H9 (cell line): ENCODE data around the gene DPYSL5. TPM values are rescaled to one million over a fixed set of nuclear protein-coding genes. Genes with fewer than 3 reads are reported as not detected.

Source experiments
- DNase-seq: peaks from one replicate; pipeline ENCODE4 v3.0.0-alpha.2; 2017
- H2AFZ ChIP-seq: one replicate; pipeline ENCODE4 v1.6.1; 2013; ENCODE audit warnings: mild to moderate bottlenecking, low read length, control low read depth, moderate library complexity
- H2AK5ac ChIP-seq: 2 replicates; pipeline ENCODE4 v1.6.1; 2013; ENCODE audit warnings: low read length, control low read depth, mixed read lengths; ENCODE audit not compliant: insufficient read length
- H2BK120ac ChIP-seq: one replicate; pipeline ENCODE4 v1.6.1; 2013; ENCODE audit warnings: low read depth, mild to moderate bottlenecking, low read length, control low read depth, inconsistent platforms; ENCODE audit not compliant: poor library complexity, severe bottlenecking
- H2BK12ac ChIP-seq: 2 replicates; pipeline ENCODE4 v1.6.1; 2013; ENCODE audit warnings: low read length, control low read depth, mixed read lengths, low read depth; ENCODE audit not compliant: insufficient read length
- H2BK15ac ChIP-seq: 2 replicates; pipeline ENCODE4 v1.6.1; 2013; ENCODE audit warnings: low read depth, low read length, control low read depth
- H2BK20ac ChIP-seq: one replicate; pipeline ENCODE4 v1.6.1; 2013; ENCODE audit warnings: low read depth, mild to moderate bottlenecking, low read length, control low read depth, inconsistent platforms; ENCODE audit not compliant: poor library complexity, severe bottlenecking
- H2BK5ac ChIP-seq: 2 replicates; pipeline ENCODE4 v1.6.1; 2013; ENCODE audit warnings: low read length, control low read depth, mixed read lengths; ENCODE audit not compliant: insufficient read length
- H3K14ac ChIP-seq: 2 replicates; pipeline ENCODE4 v1.6.1; 2013; ENCODE audit warnings: low read length, control low read depth; ENCODE audit not compliant: insufficient read depth
- H3K18ac ChIP-seq: 2 replicates; pipeline ENCODE4 v1.6.1; 2013; ENCODE audit warnings: low read depth, mild to moderate bottlenecking, mixed read lengths, low read length, control low read depth; ENCODE audit not compliant: insufficient read length
- H3K23ac ChIP-seq: 2 replicates; pipeline ENCODE4 v1.6.1; 2013; ENCODE audit warnings: low read length, control low read depth, mixed read lengths, low read depth; ENCODE audit not compliant: insufficient read length
- H3K23me2 ChIP-seq: 2 replicates; pipeline ENCODE4 v1.6.1; 2013; ENCODE audit warnings: low read depth, mild to moderate bottlenecking, mixed read lengths, low read length, control low read depth; ENCODE audit not compliant: insufficient read length, poor library complexity, severe bottlenecking
- H3K27ac ChIP-seq: 2 replicates; pipeline ENCODE4 v1.5.1; 2013; ENCODE audit warnings: low read length, control low read depth, mixed read lengths, low read depth; ENCODE audit not compliant: insufficient read length
- H3K27me3 ChIP-seq: 2 replicates; pipeline ENCODE4 v1.6.1; 2013; ENCODE audit warnings: low read length, control low read depth, inconsistent platforms; ENCODE audit not compliant: insufficient read depth
- H3K4ac ChIP-seq: 2 replicates; pipeline ENCODE4 v1.6.1; 2013; ENCODE audit warnings: low read depth, mild to moderate bottlenecking, control low read depth, inconsistent platforms, low read length, moderate library complexity
- H3K4me1 ChIP-seq: 2 replicates; pipeline ENCODE4 v1.6.1; 2013; ENCODE audit warnings: low read length, control low read depth, inconsistent platforms; ENCODE audit not compliant: insufficient read depth
- H3K4me2 ChIP-seq: 2 replicates; pipeline ENCODE4 v1.6.1; 2013; ENCODE audit warnings: low read length, control low read depth, mixed read lengths; ENCODE audit not compliant: insufficient read length, insufficient read depth
- H3K56ac ChIP-seq: 2 replicates; pipeline ENCODE4 v1.6.1; 2013; ENCODE audit warnings: low read depth, mild to moderate bottlenecking, mixed read lengths, low read length, control low read depth; ENCODE audit not compliant: insufficient read length
- H3K79me1 ChIP-seq: 2 replicates; pipeline ENCODE4 v1.6.1; 2013; ENCODE audit warnings: low read depth, mild to moderate bottlenecking, moderate library complexity, low read length, control low read depth, inconsistent platforms; ENCODE audit not compliant: insufficient read depth, poor library complexity, severe bottlenecking
- H3K79me2 ChIP-seq: 2 replicates; pipeline ENCODE4 v1.6.1; 2013; ENCODE audit warnings: low read length, control low read depth, inconsistent platforms; ENCODE audit not compliant: insufficient read depth
- H3K9ac ChIP-seq: 2 replicates; pipeline ENCODE4 v1.6.1; 2013; ENCODE audit warnings: low read length, control low read depth, mixed read lengths; ENCODE audit not compliant: insufficient read length; ENCODE audit errors: extremely low read depth
- H3K9me3 ChIP-seq: one replicate; pipeline ENCODE4 v1.6.1; 2013; ENCODE audit warnings: low read depth, low read length, inconsistent platforms; ENCODE audit not compliant: control insufficient read depth
- H3T11ph ChIP-seq: one replicate; pipeline ENCODE4 v1.6.1; 2013; ENCODE audit warnings: mild to moderate bottlenecking, low read length, control low read depth, inconsistent platforms
- H4K20me1 ChIP-seq: one replicate; pipeline ENCODE4 v1.6.1; 2013; ENCODE audit not compliant: control insufficient read depth, insufficient read length, insufficient read depth
- H4K5ac ChIP-seq: 2 replicates; pipeline ENCODE4 v1.6.1; 2013; ENCODE audit warnings: low read depth, mild to moderate bottlenecking, mixed read lengths, low read length, control low read depth; ENCODE audit not compliant: insufficient read length
- H4K8ac ChIP-seq: replicated peaks from 2 replicates; pipeline ENCODE4 v1.6.1; 2013; ENCODE audit warnings: low read length, control low read depth, mixed read lengths, low read depth; ENCODE audit not compliant: insufficient read length
- H4K91ac ChIP-seq: 2 replicates; pipeline ENCODE4 v1.6.1; 2013; ENCODE audit warnings: low read depth, mild to moderate bottlenecking, moderate library complexity, mixed read lengths, low read length, control low read depth; ENCODE audit not compliant: insufficient read length
- H3K27ac Mint-ChIP-seq, 3 experiments: 2 replicates in 2 of 3; 3 replicates in 1 of 3; pipeline ENCODE4 v1.8.0; 2020 to 2021; ENCODE audit warnings: mixed read lengths in 3 of 3, mild to moderate bottlenecking in 1 of 3, moderate library complexity in 1 of 3
- H3K27me3 Mint-ChIP-seq: 2 replicates; pipeline ENCODE4 v1.8.0; 2021; ENCODE audit warnings: low read depth, mild to moderate bottlenecking, moderate library complexity, mixed read lengths
- H3K36me3 Mint-ChIP-seq, 3 experiments: 2 replicates in 2 of 3; 3 replicates in 1 of 3; pipeline ENCODE4 v1.8.0; 2020 to 2021; ENCODE audit warnings: low read depth in 3 of 3, mixed read lengths in 3 of 3; ENCODE audit not compliant: insufficient read depth in 1 of 3
- H3K4me1 Mint-ChIP-seq, 2 experiments: 2 replicates each; pipeline ENCODE4 v1.8.0; 2020; ENCODE audit warnings: mixed read lengths in 2 of 2
- H3K4me3 Mint-ChIP-seq, 2 experiments: 2 replicates in 1 of 2; 3 replicates in 1 of 2; pipeline ENCODE4 v1.8.0; 2020 to 2021; ENCODE audit warnings: mild to moderate bottlenecking in 2 of 2, mixed read lengths in 2 of 2, moderate library complexity in 1 of 2
- H3K9me3 Mint-ChIP-seq, 2 experiments: 2 replicates in 1 of 2; 3 replicates in 1 of 2; pipeline ENCODE4 v1.8.0; 2020; ENCODE audit warnings: mild to moderate bottlenecking in 2 of 2, mixed read lengths in 2 of 2, moderate library complexity in 1 of 2
- WGBS: extraction: QIAGEN DNeasy Blood & Tissue Kit; methylation state at CpG from one replicate; pipeline ENCODE4 v1.1.7; 2013; ENCODE audit warnings: missing lambda C conversion rate, low lambda C conversion rate, mixed read lengths; ENCODE audit not compliant: insufficient read length; ENCODE audit errors: extremely low coverage; 5-methylcytosine and 5-hydroxymethylcytosine counted together
- total RNA-seq: library from RNA; stranded (reverse); gene quantifications from 2 replicates; pipeline ENCODE4 v1.2.1, GENCODE V29; 2021
- TF ChIP-seq, protein P1 (sequence below): fragments of 200-600 bp; sonication (generic); conservative IDR thresholded peaks from 3 replicates; pipeline ENCODE4 v1.8.0; 2021; ENCODE audit warnings: antibody characterized with exemption, mild to moderate bottlenecking

Gene DPYSL5
- total RNA-seq, 1 experiment from 2014 or later, result 6.4 TPM

DNA sequence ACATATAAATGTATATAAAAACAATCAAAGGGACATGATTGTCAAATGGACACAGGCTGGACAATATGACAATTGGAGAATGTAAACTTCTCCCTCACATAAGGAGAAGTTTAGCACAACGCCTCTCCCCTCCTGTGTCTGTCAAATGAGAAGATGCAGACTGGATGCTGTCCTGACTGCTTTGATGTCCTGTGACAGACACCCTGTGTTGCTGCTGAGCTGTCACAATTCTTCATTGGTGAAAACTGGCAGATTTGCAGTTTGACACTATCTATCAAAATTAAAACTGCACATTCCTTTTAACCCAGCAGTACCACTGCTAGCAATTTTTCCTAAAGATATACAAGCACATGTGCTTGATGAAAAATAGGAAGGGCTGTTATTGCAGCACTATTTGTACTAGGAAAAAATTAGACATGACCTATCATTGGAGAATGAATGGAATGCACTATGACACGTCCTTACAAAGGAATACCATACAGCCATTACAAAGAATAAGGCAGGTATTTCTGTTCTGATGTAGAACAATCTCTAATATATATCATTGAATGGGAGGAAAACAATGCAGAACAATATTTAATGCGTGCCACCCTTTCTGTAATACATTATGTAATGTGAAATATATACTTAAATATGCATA lies 12.4 kb downstream of the DPYSL5 start:
- Histone ChIP-seq H3K4me2 (no peak overlapping the region), H3K23me2 (no peaks in the 10 kb centered on the region), H4K5ac (no peak overlapping the region), H4K8ac (no peak overlapping the region), H3K9ac (no peak overlapping the region), H2AK5ac (no peak overlapping the region), H3K4me1 (no peaks in the 10 kb centered on the region), H3K56ac (no peak overlapping the region), H2AFZ (no peak overlapping the region), H3K27me3 (no peaks in the 10 kb centered on the region; the same call in 1 of the 2 replicates), H3K18ac (no peak overlapping the region), H2BK120ac (no peak overlapping the region), H2BK12ac (no peak overlapping the region), H3K23ac (no peak overlapping the region), H3K79me1 (no peaks in the 10 kb centered on the region), H4K20me1 (no peaks in the 10 kb centered on the region), H3K79me2 (no peaks in the 10 kb centered on the region), H3K14ac (no peak overlapping the region), H2BK15ac (no peak overlapping the region), H2BK20ac (no peak overlapping the region), H4K91ac (no peak overlapping the region), H3K4ac (no peak overlapping the region), H3K9me3 (no peaks in the 10 kb centered on the region), H2BK5ac (no peak overlapping the region), H3K27ac (no peak overlapping the region), H3T11ph (no peak overlapping the region)
- no CpG with 5 or more reads among the region's 3 CpGs for WGBS
- no peaks in the 10 kb centered on the region for H3K4me1 Mint-ChIP-seq
- H3K27me3 Mint-ChIP-seq, result peaks cover 86% of the 10 kb centered on the region
- no peaks in the 10 kb centered on the region for H3K9me3 Mint-ChIP-seq
- no peak for DNase-seq
- no peak overlapping the region for H3K4me3 Mint-ChIP-seq
- H3K27ac Mint-ChIP-seq, result no peak overlapping the region
- H3K36me3 Mint-ChIP-seq, result no peaks in the 10 kb centered on the region
- TF ChIP-seq, protein P1, sequence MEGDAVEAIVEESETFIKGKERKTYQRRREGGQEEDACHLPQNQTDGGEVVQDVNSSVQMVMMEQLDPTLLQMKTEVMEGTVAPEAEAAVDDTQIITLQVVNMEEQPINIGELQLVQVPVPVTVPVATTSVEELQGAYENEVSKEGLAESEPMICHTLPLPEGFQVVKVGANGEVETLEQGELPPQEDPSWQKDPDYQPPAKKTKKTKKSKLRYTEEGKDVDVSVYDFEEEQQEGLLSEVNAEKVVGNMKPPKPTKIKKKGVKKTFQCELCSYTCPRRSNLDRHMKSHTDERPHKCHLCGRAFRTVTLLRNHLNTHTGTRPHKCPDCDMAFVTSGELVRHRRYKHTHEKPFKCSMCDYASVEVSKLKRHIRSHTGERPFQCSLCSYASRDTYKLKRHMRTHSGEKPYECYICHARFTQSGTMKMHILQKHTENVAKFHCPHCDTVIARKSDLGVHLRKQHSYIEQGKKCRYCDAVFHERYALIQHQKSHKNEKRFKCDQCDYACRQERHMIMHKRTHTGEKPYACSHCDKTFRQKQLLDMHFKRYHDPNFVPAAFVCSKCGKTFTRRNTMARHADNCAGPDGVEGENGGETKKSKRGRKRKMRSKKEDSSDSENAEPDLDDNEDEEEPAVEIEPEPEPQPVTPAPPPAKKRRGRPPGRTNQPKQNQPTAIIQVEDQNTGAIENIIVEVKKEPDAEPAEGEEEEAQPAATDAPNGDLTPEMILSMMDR, result no peak
